Stimulated activated CD4-positive, alpha-beta T cell treated with anti-CD3 and anti-CD28 coated beads, TNF-alpha, amount 100 ng/mL, for 4 hours (primary cell): ENCODE measurements around the gene DLGAP1.
"Not testable (repeated sequence)": the region's sequence is repeated elsewhere in the genome, so short reads cannot be mapped to it uniquely, and the experiment has no call there.

Source experiments
- DNase-seq, 3 experiments: peaks; one replicate each; pipeline ENCODE4 v3.0.0-alpha.2; 2020; ENCODE audit warnings: low read depth in 3 of 3

The DLGAP1 gene

GRCh38 chr18:3660739-3661515 lies 794.2 kb downstream of the DLGAP1 start:
- DNase-seq, result no peak

- DNase-seq, result no peak
Observed at GRCh38 chr18:3658529-3658928, 796.6 kb downstream of the DLGAP1 start.

GRCh38 chr18:3655254-3656050 lies 799.7 kb downstream of the DLGAP1 start:
- DNase-seq, result no peak

GRCh38 chr18:3654442-3655253 lies 800.5 kb downstream of the DLGAP1 start:
- DNase-seq, result no peak

- no peak for DNase-seq
Observed at GRCh38 chr18:3653851-3654441, 801.2 kb downstream of the DLGAP1 start.

GRCh38 chr18:3653263-3653850 lies 801.8 kb downstream of the DLGAP1 start:
- no peak for DNase-seq

- DNase-seq, result peak; percentile 22 to 34 (median 32)
Observed at GRCh38 chr18:3652380-3653262, 802.5 kb downstream of the DLGAP1 start.

- DNase-seq, result no peak
Observed at GRCh38 chr18:3651266-3651665, 803.8 kb downstream of the DLGAP1 start.

- DNase-seq, result not testable (repeated sequence)
Observed at GRCh38 chr18:3650521-3651042, 804.5 kb downstream of the DLGAP1 start.

- no peak for DNase-seq
Observed at GRCh38 chr18:3649633-3650426, 805.3 kb downstream of the DLGAP1 start.

GRCh38 chr18:3649135-3649632 lies 805.9 kb downstream of the DLGAP1 start:
- DNase-seq, result no peak

- DNase-seq, result no peak
Observed at GRCh38 chr18:3648641-3649040, 806.5 kb downstream of the DLGAP1 start.

- no peak for DNase-seq
Observed at GRCh38 chr18:3648200-3648599, 806.9 kb downstream of the DLGAP1 start.

- no peak for DNase-seq
Observed at GRCh38 chr18:3647636-3648035, 807.5 kb downstream of the DLGAP1 start.

GRCh38 chr18:3645384-3646156 lies 809.5 kb downstream of the DLGAP1 start:
- no peak for DNase-seq

- DNase-seq, result no peak
Observed at GRCh38 chr18:3634250-3634939, 820.7 kb downstream of the DLGAP1 start.

GRCh38 chr18:3631887-3632286 lies 823.2 kb downstream of the DLGAP1 start:
- no peak for DNase-seq
